K562 (cell line): ENCODE results near the gene INCENP. TPM values are rescaled to one million over a fixed set of nuclear protein-coding genes. Genes with fewer than 3 reads are reported as not detected.

Source experiments
- ATAC-seq: fragments of 200-7000 bp; cut with Tn5 transposase; 3 replicates; pipeline ENCODE4 v1.9.1; 2020; ENCODE audit warnings: moderate library complexity
- BruUV-seq: library from RNA; stranded (reverse); fragments of 400-500 nt; replicated peaks from 2 replicates; lab custom pipeline; 2021; lab: Mats Ljungman, UMichigan
- CTCF ChIA-PET: fragments of 300-600 bp; formaldehyde crosslinking; extraction: SDS; loops from one replicate; lab custom pipeline; 2021; ENCODE audit warnings: low intra/inter-chr PET ratio; lab: Yijun Ruan, JAX
- POLR2A ChIA-PET: fragments of 300-600, 350-650 bp; sonication (Branson Sonifier 250); formaldehyde crosslinking; extraction: SDS; loops from one replicate; lab custom pipeline; 2021; ENCODE audit warnings: antibody characterized with exemption, inconsistent platforms; lab: Yijun Ruan, JAX
- DNase-seq, 4 experiments: peaks; one replicate each; pipeline versions ENCODE4 v3.0.0 to v3.0.0-alpha.2; 2011 to 2018; ENCODE audit warnings: low spot score in 3 of 4, mixed read lengths in 3 of 4; ENCODE audit errors: extremely low read depth in 1 of 4
- FAIRE-seq: peaks from 2 replicates; lab custom pipeline; 2011; peaks lifted over from hg19 to GRCh38; lab: Jason Lieb, UNC
- H2AFZ ChIP-seq: 2 replicates; pipeline ENCODE4 v1.6.0; 2011; ENCODE audit warnings: low read depth, low read length, control low read depth, inconsistent platforms
- H3K27ac ChIP-seq: fragments of 200-600 bp; 3 replicates; pipeline ENCODE4 v1.8.0; 2011; ENCODE audit warnings: low read depth, mild to moderate bottlenecking, control low read depth, inconsistent platforms, low read length, moderate library complexity, mixed read lengths; ENCODE audit errors: extremely low read depth
- H3K27me3 ChIP-seq, 2 experiments: fragments of 300-600 bp in 1 of 2; 2 replicates in 1 of 2; 3 replicates in 1 of 2; pipeline versions ENCODE4 v1.6.0 to v1.8.0; 2011; ENCODE audit warnings: inconsistent platforms in 2 of 2, low read length in 2 of 2, mild to moderate bottlenecking in 1 of 2, mixed read lengths in 1 of 2, moderate library complexity in 1 of 2; ENCODE audit not compliant: control insufficient read depth in 2 of 2, insufficient read depth in 2 of 2
- H3K36me3 ChIP-seq: fragments of 300-600 bp; 3 replicates; pipeline ENCODE4 v1.8.0; 2011; ENCODE audit warnings: mild to moderate bottlenecking, low read length, inconsistent platforms; ENCODE audit not compliant: control insufficient read depth, insufficient read depth
- H3K4me1 ChIP-seq, 2 experiments: fragments of 200-600 bp in 1 of 2; replicated peaks in 1 of 2; 2 replicates in 1 of 2; 3 replicates in 1 of 2; pipeline versions ENCODE4 v1.5.1 to v1.8.0; 2011; ENCODE audit warnings: inconsistent platforms in 2 of 2, low read length in 2 of 2, mild to moderate bottlenecking in 1 of 2, mixed read lengths in 1 of 2, moderate library complexity in 1 of 2; ENCODE audit not compliant: control insufficient read depth in 2 of 2, insufficient read depth in 2 of 2
- H3K4me2 ChIP-seq: 2 replicates; pipeline ENCODE4 v1.6.1; 2011; ENCODE audit warnings: low read length, control low read depth, inconsistent platforms, mixed read lengths; ENCODE audit not compliant: insufficient read depth
- H3K4me3 ChIP-seq: fragments of 200-600 bp; sonication (generic), shearing (Covaris generic); 2 replicates; pipeline ENCODE4 v1.5.1; 2016; ENCODE audit warnings: control low read depth, inconsistent platforms
- H3K79me2 ChIP-seq: fragments of 200-600 bp; 3 replicates; pipeline ENCODE4 v1.8.0; 2011; ENCODE audit warnings: low read length, inconsistent platforms; ENCODE audit not compliant: control insufficient read depth, insufficient read depth
- H3K9ac ChIP-seq, 2 experiments: 2 replicates each; pipeline versions ENCODE4 v1.6.0 to v1.6.1; 2011; ENCODE audit warnings: low read depth in 2 of 2, low read length in 2 of 2, control low read depth in 1 of 2, inconsistent platforms in 1 of 2, mild to moderate bottlenecking in 1 of 2, mixed read lengths in 1 of 2; ENCODE audit not compliant: insufficient read depth in 1 of 2
- H3K9me1 ChIP-seq: one replicate; pipeline ENCODE4 v1.6.0; 2011; ENCODE audit warnings: inconsistent platforms, mild to moderate bottlenecking, low read length, moderate library complexity; ENCODE audit not compliant: control insufficient read depth, insufficient read depth
- H3K9me3 ChIP-seq: replicated peaks from 2 replicates; pipeline ENCODE4 v1.5.1; 2011; ENCODE audit warnings: low read depth, low read length, inconsistent platforms; ENCODE audit not compliant: control insufficient read depth, insufficient read depth
- H4K20me1 ChIP-seq: replicated peaks from 2 replicates; pipeline ENCODE4 v1.6.1; 2011; ENCODE audit warnings: low read length, inconsistent platforms, mixed read lengths; ENCODE audit not compliant: control insufficient read depth, insufficient read depth
- E2F6 ChIP-seq, 2 experiments: IDR thresholded peaks; 2 replicates each; pipeline ENCODE4 v1.6.1; 2011; ENCODE audit warnings: borderline replicate concordance in 1 of 2, control low read depth in 1 of 2, low read depth in 1 of 2, low read length in 1 of 2, mild to moderate bottlenecking in 1 of 2, mixed read lengths in 1 of 2, moderate library complexity in 1 of 2; ENCODE audit not compliant: insufficient read depth in 1 of 2, insufficient read length in 1 of 2, poor library complexity in 1 of 2, severe bottlenecking in 1 of 2; ENCODE audit errors: extremely low read depth in 1 of 2
- ILK ChIP-seq: fragments of 450-650 bp; IDR thresholded peaks from 2 replicates; pipeline ENCODE4 v1.6.1; 2016; ENCODE audit warnings: missing genetic modification characterization, low read depth, mild to moderate bottlenecking, missing compliant biosample characterization, moderate library complexity, borderline replicate concordance
- L3MBTL2 ChIP-seq: fragments of 450-650 bp; IDR thresholded peaks from 2 replicates; pipeline ENCODE4 v1.6.1; 2016; ENCODE audit warnings: mild to moderate bottlenecking, moderate library complexity
- LEF1 ChIP-seq: fragments of 450-650 bp; IDR thresholded peaks from 2 replicates; pipeline ENCODE4 v1.6.1; 2016; ENCODE audit warnings: mild to moderate bottlenecking
- MAFF ChIP-seq: IDR thresholded peaks from 2 replicates; pipeline ENCODE4 v1.6.1; 2012; ENCODE audit warnings: low read length, improper control_type of control experiment
- MECOM ChIP-seq: fragments of 250-450 bp; sonication (Bioruptor Pico); IDR thresholded peaks from 2 replicates; pipeline ENCODE4 v1.8.0; 2022; ENCODE audit warnings: inconsistent platforms
- MTA1 ChIP-seq: fragments of 450-650 bp; IDR thresholded peaks from 2 replicates; pipeline ENCODE4 v1.6.1; 2017; ENCODE audit warnings: borderline replicate concordance
- NCOA1 ChIP-seq: fragments of 450-650 bp; IDR thresholded peaks from 2 replicates; pipeline ENCODE4 v1.6.1; 2016; ENCODE audit warnings: low read depth
- SPI1 ChIP-seq: IDR thresholded peaks from 2 replicates; pipeline ENCODE4 v1.6.1; 2011; ENCODE audit warnings: low read depth, low read length, control low read depth, borderline replicate concordance
- ZBED1 ChIP-seq: IDR thresholded peaks from 2 replicates; pipeline ENCODE4 v1.6.1; 2014
- ZNF124 ChIP-seq: sonication (generic); formaldehyde crosslinking; IDR thresholded peaks from 2 replicates; pipeline ENCODE4 v1.8.1; 2022; ENCODE audit warnings: missing genetic modification reagents
- ZNF766 ChIP-seq: fragments of 200-800 bp; sonication (Bioruptor generic); conservative IDR thresholded peaks from 2 replicates; pipeline ENCODE4 v1.6.1; 2016; ENCODE audit warnings: missing genetic modification characterization, missing compliant biosample characterization
- WGBS: fragments of 100-300 bp; shearing (Covaris generic); methylation state at CpG from one replicate; pipeline ENCODE4 v1.1.6; 2016; ENCODE audit warnings: low coverage, mixed read lengths; ENCODE audit not compliant: insufficient coverage; ENCODE audit errors: missing lambda C conversion rate; 5-methylcytosine and 5-hydroxymethylcytosine counted together
- in situ Hi-C: fragments of 300-500 bp; cut with MboI; formaldehyde crosslinking; loops from 4 replicates; pipeline ENCODE4 v1.15.0; 2018; ENCODE audit warnings: inconsistent platforms, mixed read lengths
- intact Hi-C: fragments of 100-400 bp; cut with micrococcal nuclease; formaldehyde crosslinking; loops from 2 replicates; pipeline ENCODE4 v1.14.2; 2022
- polyA plus RNA-seq, 8 experiments: library from polyadenylated mRNA; depleted of rRNA in 4 of 8; stranded (reverse) in 5 of 8; unstranded in 3 of 8; fragments of >200 nt; fragmentation: Nextera tagmentation in 2 of 8; fragmentation: Illumina TruSeq in 1 of 8; extraction: Ambion mirVana in 2 of 8; extraction: Trizol in 1 of 8; gene quantifications; 2 replicates each; pipeline versions ENCODE4 v1.2.1 to v1.2.3, GENCODE V29; 2011 to 2014; ENCODE audit warnings: inconsistent platforms in 1 of 8, missing spikeins in 1 of 8
- total RNA-seq, 7 experiments: library from RNA; depleted of rRNA in 6 of 7; stranded (reverse); fragments of >200 nt in 6 of 7; fragmentation: Illumina TruSeq in 2 of 7; extraction: Trizol in 2 of 7; gene quantifications; 2 replicates each; pipeline versions ENCODE4 v1.2.1 to v1.2.3, GENCODE V29; 2011 to 2021; ENCODE audit warnings: low replicate concordance in 1 of 7

The INCENP gene
- total and polyA plus RNA-seq, 9 of the 15 experiments (the other 6 are each of a cell fraction or from before 2014, with no cell fraction given): 1.1 to 97.9 (median 28.2) TPM

DNA sequence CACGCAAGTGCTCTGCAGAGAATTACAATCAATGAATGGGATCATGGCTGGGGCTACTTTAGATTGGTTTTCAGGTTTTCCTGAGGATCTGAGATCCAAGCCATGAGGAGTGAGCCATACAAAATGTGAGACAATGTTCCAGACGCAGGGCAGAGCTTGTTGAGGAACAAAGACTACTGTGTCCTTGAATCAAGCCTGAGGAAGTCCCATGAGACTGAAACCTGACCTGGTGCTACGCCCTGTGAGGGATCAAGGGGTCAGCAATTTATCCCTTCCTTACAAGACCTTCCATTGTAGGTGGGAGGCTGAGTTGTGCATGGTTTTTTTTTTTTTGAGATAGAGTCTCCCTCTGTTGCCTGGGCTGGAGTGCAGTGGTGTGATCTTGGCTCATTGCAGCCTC lies 2.1 kb downstream of the INCENP start:
- H3K79me2 ChIP-seq: peaks cover 67% of the 10 kb centered on the region
- POLR2A ChIA-PET: interaction anchor here (1.6 kb wide), 1 partner anchor 10 kb away, joined by 7 read pairs; no protein-coding TSS in a partner anchor
- peaks cover 53% of the 10 kb centered on the region for H3K36me3 ChIP-seq
- WGBS: 54% methylated on average over 3 of the region's 3 CpGs
- no peaks in the 10 kb centered on the region for H3K27me3 ChIP-seq
- peak overlapping the region; percentile 95 for H3K4me2 ChIP-seq
- no peak overlapping the region for H3K27ac ChIP-seq
- in situ Hi-C loops (no loop called here), intact Hi-C loops (no loop called here)
- H3K9ac ChIP-seq: peak overlapping the region in 1 of 2 experiments; percentile 59; a peak in 1 of 4 replicates
- CTCF ChIA-PET: no interaction called here
- H3K9me3 ChIP-seq: no peaks in the 10 kb centered on the region
- FAIRE-seq (peak; percentile 15), DNase-seq (peak in 1 of 4 experiments; percentile 28), ATAC-seq (no peak)
- H4K20me1 ChIP-seq: peaks cover 16% of the 10 kb centered on the region; the same call in 1 of the 2 replicates
- H3K4me3 ChIP-seq: peak overlapping the region; percentile 85; the same call in 1 of the 2 replicates
- no peaks in the 10 kb centered on the region for H3K9me1 ChIP-seq
- TF ChIP-seq E2F6 (IDR thresholded peaks at IDR 0.05; ENCODE audit: borderline replicate concordance in 1 of 2, extremely low read depth in 1 of 2, insufficient read depth in 1 of 2, insufficient read length in 1 of 2, low read depth in 1 of 2, low read length in 1 of 2, poor library complexity in 1 of 2, severe bottlenecking in 1 of 2): no peak
- 0 out of 2 replicates have a peak, but pooled peaks have one; percentile 4 for TF ChIP-seq SPI1
- peaks cover 11 to 16% of the 10 kb centered on the region in 2 experiments; a peak in 4 of 5 replicates for H3K4me1 ChIP-seq
- no peak overlapping the region for H2AFZ ChIP-seq
- no TSS peak for BruUV-seq

DNA sequence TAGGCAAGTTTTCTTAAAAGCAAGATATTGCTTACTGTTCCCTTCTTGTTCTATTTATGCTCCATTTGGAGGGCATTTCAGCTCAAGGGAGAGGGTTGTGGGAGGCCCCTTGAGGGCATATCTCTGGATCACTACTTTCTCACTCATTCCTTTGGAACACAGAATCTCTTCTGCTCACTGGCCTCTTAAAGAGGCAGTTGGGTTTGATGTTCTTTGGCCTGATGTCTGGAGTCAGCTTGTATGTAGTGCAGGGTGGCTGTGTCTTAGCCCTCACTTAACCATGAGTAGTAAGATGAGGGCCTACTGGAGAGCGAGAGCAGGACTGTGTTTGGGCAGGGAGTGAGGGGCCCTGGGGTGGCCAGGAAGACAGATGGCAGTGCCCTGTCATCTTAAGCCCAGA lies 3.6 kb downstream of the INCENP start:
- no TSS peak for BruUV-seq
- H3K27ac ChIP-seq: no peak overlapping the region
- peaks cover 82% of the 10 kb centered on the region for H3K79me2 ChIP-seq
- CTCF ChIA-PET: no interaction called here
- intact Hi-C loops (no loop called here), in situ Hi-C loops (no loop called here)
- peaks cover 19% of the 10 kb centered on the region; the same call in 1 of the 2 replicates for H4K20me1 ChIP-seq
- no peaks in the 10 kb centered on the region for H3K9me3 ChIP-seq
- TF ChIP-seq ZBED1: no peak
- no peak for TF ChIP-seq ILK (tag)
- no peak for TF ChIP-seq NCOA1
- no peak for TF ChIP-seq LEF1
- TF ChIP-seq L3MBTL2: no peak
- TF ChIP-seq MTA1: no peak
- no peak for TF ChIP-seq ZNF766 (CRISPR knock-in tag)
- no peak for TF ChIP-seq ZNF124
- no peak for TF ChIP-seq MAFF
- TF ChIP-seq MECOM: no peak
- FAIRE-seq: no peak
- no peak overlapping the region for H3K9ac ChIP-seq
- no peak for ATAC-seq
- 100% methylated on average over 1 of the region's 1 CpG for WGBS
- H3K27me3 ChIP-seq: no peaks in the 10 kb centered on the region
- peaks cover 68% of the 10 kb centered on the region for H3K36me3 ChIP-seq
- no peak overlapping the region for H3K4me2 ChIP-seq
- H3K4me1 ChIP-seq: peaks cover 11 to 17% of the 10 kb centered on the region in 2 experiments; a peak in 4 of 5 replicates
- H3K4me3 ChIP-seq: no peak overlapping the region
- peak in 1 of 4 experiments; percentile 3 for DNase-seq
- no peak overlapping the region for H2AFZ ChIP-seq
- POLR2A ChIA-PET: interaction anchor here (1.6 kb wide), 2 partner anchors 9 to 312 kb away, joined by 4 to 7 read pairs; no protein-coding TSS in a partner anchor
- H3K9me1 ChIP-seq: no peaks in the 10 kb centered on the region
